ENCODE data around the gene CCDC177. TPM values are rescaled to one million over a fixed set of nuclear protein-coding genes. Genes with fewer than 3 reads are reported as not detected.

Gene CCDC177
- total RNA-seq, 3 donors from 2014 or later (not counting 1 experiment from before 2014, with no cell fraction given), result not detected

DNA sequence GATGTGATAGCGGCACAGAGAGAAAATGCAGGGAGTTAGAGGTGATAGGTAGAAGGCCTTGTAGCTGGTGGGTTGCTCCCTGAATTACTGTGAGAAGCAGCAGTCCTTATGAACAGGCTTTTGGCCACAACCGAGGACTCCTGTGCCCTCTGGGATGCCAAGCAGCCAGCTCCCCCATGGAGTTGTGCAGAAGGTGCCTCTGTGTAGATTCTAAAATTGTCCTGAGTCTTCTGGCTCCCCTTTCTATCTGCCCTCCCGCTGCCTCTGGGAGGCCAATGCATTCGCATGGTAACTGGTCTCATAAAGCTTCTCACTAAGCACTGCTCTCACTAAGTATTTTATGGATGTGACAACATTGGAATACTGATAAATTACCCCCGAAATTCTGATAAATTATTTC lies 20.7 kb upstream of the CCDC177 start:
- intact Hi-C loops (cut with micrococcal nuclease), result no loop called here
- no peaks in the 10 kb centered on the region for H3K9me3 Mint-ChIP-seq
- no peak for TF ChIP-seq CTCF (IDR thresholded peaks at IDR 0.05)
- H3K27ac Mint-ChIP-seq, result no peak overlapping the region
- no peaks in the 10 kb centered on the region for H3K36me3 ChIP-seq (ENCODE audit: control insufficient read depth, insufficient read depth, low read length)
- no peaks in the 10 kb centered on the region for H3K27me3 Mint-ChIP-seq (ENCODE audit: low read depth in 2 of 2)
- H3K4me1 Mint-ChIP-seq, result no peaks in the 10 kb centered on the region
- WGBS (ENCODE audit: insufficient coverage), result 94% methylated on average over 4 of the region's 5 CpGs
- no peaks in the 10 kb centered on the region for H3K4me1 ChIP-seq (ENCODE audit: control insufficient read depth, insufficient read depth, low read length)
- no peak for DNase-seq
- no peak overlapping the region for H3K27ac ChIP-seq (ENCODE audit: low read length)
- H3K4me3 ChIP-seq (ENCODE audit: low read length), result no peak overlapping the region
- no peak for ATAC-seq
- H3K9me3 ChIP-seq (ENCODE audit: control insufficient read depth, insufficient read depth, low read length), result no peaks in the 10 kb centered on the region
- no peak overlapping the region for H3K4me3 Mint-ChIP-seq
- H3K27me3 ChIP-seq (ENCODE audit: control insufficient read depth, insufficient read depth, low read length), result no peaks in the 10 kb centered on the region
- H3K36me3 Mint-ChIP-seq, result no peaks in the 10 kb centered on the region

DNA sequence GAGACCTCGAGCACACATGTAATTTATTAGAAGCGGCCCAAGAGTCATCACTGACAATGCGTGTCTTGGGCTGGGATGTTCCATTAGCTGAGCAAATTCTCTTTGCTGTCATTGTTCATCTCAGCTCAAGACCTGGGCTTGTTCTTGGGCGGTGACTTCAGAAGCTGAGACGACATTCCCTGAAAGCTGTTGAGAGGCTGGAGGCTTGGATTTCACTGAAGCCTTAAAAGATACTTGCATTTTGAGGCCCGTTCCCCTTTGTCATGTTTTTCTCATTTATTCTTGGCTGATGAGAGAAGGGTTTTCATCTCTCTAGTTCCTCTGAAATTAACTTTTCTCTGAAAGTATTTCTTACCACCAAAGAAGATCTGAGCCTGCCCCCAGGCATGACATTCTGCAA lies 20.2 kb upstream of the CCDC177 start:
- Mint-ChIP-seq H3K9me3 (no peaks in the 10 kb centered on the region), H3K4me1 (no peaks in the 10 kb centered on the region), H3K27ac (no peak overlapping the region), H3K36me3 (no peaks in the 10 kb centered on the region), H3K4me3 (no peak overlapping the region), H3K27me3 (ENCODE audit: low read depth in 2 of 2) (no peaks in the 10 kb centered on the region)
- Histone ChIP-seq H3K36me3 (ENCODE audit: control insufficient read depth, insufficient read depth, low read length) (no peaks in the 10 kb centered on the region), H3K4me1 (ENCODE audit: control insufficient read depth, insufficient read depth, low read length) (no peaks in the 10 kb centered on the region), H3K4me3 (ENCODE audit: low read length) (no peak overlapping the region), H3K9me3 (ENCODE audit: control insufficient read depth, insufficient read depth, low read length) (no peaks in the 10 kb centered on the region), H3K27me3 (ENCODE audit: control insufficient read depth, insufficient read depth, low read length) (no peaks in the 10 kb centered on the region), H3K27ac (ENCODE audit: low read length) (no peak overlapping the region)
- 96% methylated on average over 5 of the region's 6 CpGs for WGBS (ENCODE audit: insufficient coverage)
- intact Hi-C loops (cut with micrococcal nuclease), result no loop called here
- no peak for ATAC-seq
- TF ChIP-seq CTCF (IDR thresholded peaks at IDR 0.05), result no peak
- no peak for DNase-seq

GRCh38 chr14:69593018-69593677 lies 18.5 kb upstream of the CCDC177 start:
- intact Hi-C loops (cut with micrococcal nuclease), result no loop called here
- Mint-ChIP-seq H3K27me3 (ENCODE audit: low read depth in 2 of 2) (no peaks in the 10 kb centered on the region), H3K27ac (no peak overlapping the region), H3K4me1 (no peaks in the 10 kb centered on the region), H3K9me3 (no peaks in the 10 kb centered on the region), H3K36me3 (no peaks in the 10 kb centered on the region), H3K4me3 (no peak overlapping the region)
- Histone ChIP-seq H3K27ac (ENCODE audit: low read length) (no peak overlapping the region), H3K27me3 (ENCODE audit: control insufficient read depth, insufficient read depth, low read length) (no peaks in the 10 kb centered on the region), H3K9me3 (ENCODE audit: control insufficient read depth, insufficient read depth, low read length) (no peaks in the 10 kb centered on the region), H3K4me1 (ENCODE audit: control insufficient read depth, insufficient read depth, low read length) (no peaks in the 10 kb centered on the region), H3K4me3 (ENCODE audit: low read length) (no peak overlapping the region), H3K36me3 (ENCODE audit: control insufficient read depth, insufficient read depth, low read length) (no peaks in the 10 kb centered on the region)
- ATAC-seq (no peak), DNase-seq (no peak)
- 73% methylated on average over 6 of the region's 6 CpGs for WGBS (ENCODE audit: insufficient coverage)
- no peak for TF ChIP-seq CTCF (IDR thresholded peaks at IDR 0.05)

GRCh38 chr14:69591317-69591716 lies 16.6 kb upstream of the CCDC177 start:
- Mint-ChIP-seq H3K27me3 (ENCODE audit: low read depth in 2 of 2) (no peaks in the 10 kb centered on the region), H3K4me1 (no peaks in the 10 kb centered on the region), H3K27ac (no peak overlapping the region), H3K4me3 (no peak overlapping the region), H3K36me3 (no peaks in the 10 kb centered on the region), H3K9me3 (no peaks in the 10 kb centered on the region)
- no peak for DNase-seq
- ATAC-seq, result no peak
- no peak for TF ChIP-seq CTCF (IDR thresholded peaks at IDR 0.05)
- no peak overlapping the region for H3K27ac ChIP-seq (ENCODE audit: low read length)
- H3K36me3 ChIP-seq (ENCODE audit: control insufficient read depth, insufficient read depth, low read length), result no peaks in the 10 kb centered on the region
- H3K27me3 ChIP-seq (ENCODE audit: control insufficient read depth, insufficient read depth, low read length), result no peaks in the 10 kb centered on the region
- no peaks in the 10 kb centered on the region for H3K4me1 ChIP-seq (ENCODE audit: control insufficient read depth, insufficient read depth, low read length)
- intact Hi-C loops (cut with micrococcal nuclease), result no loop called here
- no peak overlapping the region for H3K4me3 ChIP-seq (ENCODE audit: low read length)
- 98% methylated on average over 2 of the region's 2 CpGs for WGBS (ENCODE audit: insufficient coverage)
- no peaks in the 10 kb centered on the region for H3K9me3 ChIP-seq (ENCODE audit: control insufficient read depth, insufficient read depth, low read length)
